ENCODE results near the gene GAR1.
"Not testable (repeated sequence)": the region's sequence is repeated elsewhere in the genome, so short reads cannot be mapped to it uniquely, and the experiment has no call there.

The GAR1 gene

GRCh38 chr4:109815151-109816081 lies at the start of gene GAR1:
TSS of gene GAR1 (plus strand) at chr4:109815762. CDS start at chr4:109816165, 403 bp downstream.
- in situ Hi-C loops (cut with MboI; ENCODE audit: low pct_unique_long_range_greater_than_20kb, low sequenced_read_pairs) = loop anchor here (10.0 kb wide), 1 partner anchor 391 kb away; no protein-coding TSS in a partner anchor
- peak; percentile 95 for DNase-seq

DNA sequence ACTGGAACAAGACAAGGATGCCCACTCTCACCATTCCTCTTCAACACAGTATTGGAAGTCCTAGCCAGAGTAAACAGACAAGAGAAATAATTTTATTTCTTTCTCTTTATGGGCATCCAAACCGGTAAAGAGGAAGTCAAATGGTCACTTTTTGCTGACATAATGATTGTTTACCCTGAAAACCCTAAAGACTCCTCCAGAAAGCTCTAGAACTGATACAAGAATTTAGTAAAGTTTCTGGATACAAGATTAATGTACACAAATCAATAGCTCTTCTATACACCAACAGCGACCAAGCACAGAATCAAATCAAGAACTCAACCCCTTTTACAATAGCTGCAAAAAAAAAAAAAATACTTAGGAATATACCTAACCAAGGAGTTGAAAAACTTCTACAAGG lies 33.5 kb upstream of the GAR1 start:
- DNase-seq; in situ Hi-C loops (cut with MboI; ENCODE audit: low pct_unique_long_range_greater_than_20kb, low sequenced_read_pairs): not testable (repeated sequence)

- in situ Hi-C loops (cut with MboI; ENCODE audit: low pct_unique_long_range_greater_than_20kb, low sequenced_read_pairs) = no loop called here
- DNase-seq = no peak
Observed at GRCh38 chr4:109786846-109787245, 28.7 kb upstream of the GAR1 start.

GRCh38 chr4:109787807-109788206 lies 27.8 kb upstream of the GAR1 start:
- no peak for DNase-seq
- in situ Hi-C loops (cut with MboI; ENCODE audit: low pct_unique_long_range_greater_than_20kb, low sequenced_read_pairs) = no loop called here

DNA sequence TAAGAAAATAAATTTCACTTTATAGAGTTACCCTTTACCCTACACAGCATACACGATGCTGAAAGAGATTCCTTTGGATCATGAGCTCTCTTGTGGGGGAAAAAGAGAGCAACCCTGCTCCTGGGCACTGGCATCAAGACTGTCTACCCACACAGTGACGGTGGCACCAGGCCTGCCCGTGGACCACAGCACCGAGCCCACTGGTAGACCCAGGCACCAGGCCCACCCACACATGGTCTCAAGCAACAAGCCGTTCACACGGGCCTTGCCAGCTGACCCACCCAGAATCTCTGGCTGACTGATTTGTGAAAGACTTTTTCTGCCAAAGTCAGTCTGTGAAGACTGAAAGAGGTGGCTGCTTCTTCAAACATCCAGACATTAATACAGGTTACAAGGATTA lies 20.5 kb upstream of the GAR1 start:
- DNase-seq = no peak
- in situ Hi-C loops (cut with MboI; ENCODE audit: low pct_unique_long_range_greater_than_20kb, low sequenced_read_pairs) = no loop called here

- no peak for DNase-seq
- in situ Hi-C loops (cut with MboI; ENCODE audit: low pct_unique_long_range_greater_than_20kb, low sequenced_read_pairs) = no loop called here
Observed at GRCh38 chr4:109798866-109799265, 16.7 kb upstream of the GAR1 start.

DNA sequence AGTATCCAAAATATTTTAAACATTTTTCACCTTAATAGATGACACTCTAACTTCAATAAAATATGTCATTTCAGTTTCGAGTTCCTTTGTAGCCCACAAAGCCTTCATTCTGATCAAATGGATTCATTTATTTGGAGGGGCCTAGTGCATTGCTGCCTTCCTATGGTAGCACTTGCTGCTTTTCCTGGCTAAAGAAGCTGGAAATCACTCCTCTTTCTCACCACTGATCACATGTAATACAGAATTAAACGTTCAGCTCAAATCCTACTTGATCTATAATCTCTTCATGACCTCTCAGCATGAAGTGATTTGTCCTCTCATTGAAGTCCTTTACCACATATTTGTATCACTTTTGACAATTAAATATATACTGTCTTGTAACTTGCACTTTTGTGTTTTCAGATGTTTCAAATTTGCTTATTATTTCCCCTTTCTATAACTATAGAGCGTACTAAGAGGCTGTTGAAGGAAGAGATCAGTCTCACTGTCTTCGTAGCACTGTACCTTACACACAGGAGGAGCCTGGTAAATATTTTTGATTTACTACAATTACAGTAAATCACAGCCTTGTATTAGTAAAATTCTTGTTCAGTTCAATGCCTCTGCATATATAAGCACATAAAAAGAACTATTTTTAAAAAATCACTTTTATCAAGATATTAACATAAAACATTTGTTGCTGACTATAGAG lies 14.3 kb upstream of the GAR1 start:
- DNase-seq = no peak
- in situ Hi-C loops (cut with MboI; ENCODE audit: low pct_unique_long_range_greater_than_20kb, low sequenced_read_pairs) = no loop called here

- in situ Hi-C loops (cut with MboI; ENCODE audit: low pct_unique_long_range_greater_than_20kb, low sequenced_read_pairs) = no loop called here
- no peak for DNase-seq
Observed at GRCh38 chr4:109801895-109802319, 13.7 kb upstream of the GAR1 start, which contains the start of gene CFI. TSS of gene CFI (minus strand) at chr4:109801999. CDS start at chr4:109801971, 28 bp downstream.

DNA sequence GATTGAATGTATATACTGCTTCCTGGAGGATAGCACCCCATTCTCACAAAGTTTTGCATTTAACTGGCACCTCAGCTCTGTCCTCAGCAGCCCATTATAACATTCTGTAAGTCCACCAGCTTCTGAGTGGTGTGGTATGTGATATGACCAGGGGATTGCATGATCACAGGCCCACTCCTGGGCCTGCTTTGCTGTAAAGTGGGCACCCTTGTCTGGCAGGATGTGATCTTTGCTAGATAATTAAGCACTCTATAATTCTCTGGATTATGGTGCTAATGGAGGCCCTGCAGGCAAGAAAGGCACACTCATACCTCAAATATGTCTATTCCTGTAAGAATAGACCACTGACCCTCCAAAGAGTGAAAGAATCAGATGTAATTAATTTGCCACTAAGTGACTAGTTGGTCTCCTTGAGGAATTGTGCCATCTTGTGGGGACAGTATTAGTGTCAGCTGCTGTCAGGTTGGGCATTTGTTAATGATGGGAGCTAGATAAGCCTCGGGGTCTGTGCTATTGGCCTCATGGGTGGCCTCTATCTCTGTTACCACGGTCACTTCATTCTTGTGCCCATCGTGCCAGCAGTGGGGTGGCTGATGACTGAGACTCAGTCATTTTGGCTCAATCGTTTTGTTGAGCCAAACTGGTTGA lies 11.5 kb upstream of the GAR1 start:
- in situ Hi-C loops (cut with MboI; ENCODE audit: low pct_unique_long_range_greater_than_20kb, low sequenced_read_pairs) = no loop called here
- DNase-seq = peak; percentile 52

DNA sequence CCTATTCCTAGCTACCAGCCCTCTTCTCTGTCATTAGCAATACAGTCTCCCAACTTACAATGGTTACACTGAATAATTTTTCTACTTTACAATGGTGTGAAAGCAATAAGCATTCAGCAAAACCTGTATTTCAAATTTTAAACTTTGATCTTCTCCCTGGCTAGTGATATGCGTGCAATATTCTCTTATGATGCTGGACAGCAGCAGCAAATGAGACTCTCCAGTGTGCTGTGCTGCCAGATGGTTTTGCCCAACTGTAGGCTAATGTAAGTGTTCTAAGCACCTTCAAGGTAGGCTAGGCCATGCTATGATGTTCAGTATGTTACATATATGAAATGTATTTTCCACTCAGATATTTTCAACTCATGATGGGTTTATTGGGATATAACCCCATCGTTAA lies 5.9 kb upstream of the GAR1 start:
- no peak for DNase-seq
- in situ Hi-C loops (cut with MboI; ENCODE audit: low pct_unique_long_range_greater_than_20kb, low sequenced_read_pairs) = loop anchor here (10.0 kb wide), 1 partner anchor 385 kb away; no protein-coding TSS in a partner anchor

- DNase-seq = no peak
- in situ Hi-C loops (cut with MboI; ENCODE audit: low pct_unique_long_range_greater_than_20kb, low sequenced_read_pairs) = loop anchor here (10.0 kb wide), 1 partner anchor 386 kb away; no protein-coding TSS in a partner anchor
Observed at GRCh38 chr4:109810552-109811387, 4.8 kb upstream of the GAR1 start.

GRCh38 chr4:109811707-109812106 lies 3.9 kb upstream of the GAR1 start:
- in situ Hi-C loops (cut with MboI; ENCODE audit: low pct_unique_long_range_greater_than_20kb, low sequenced_read_pairs) = loop anchor here (10.0 kb wide), 1 partner anchor 387 kb away; no protein-coding TSS in a partner anchor
- DNase-seq = no peak

DNA sequence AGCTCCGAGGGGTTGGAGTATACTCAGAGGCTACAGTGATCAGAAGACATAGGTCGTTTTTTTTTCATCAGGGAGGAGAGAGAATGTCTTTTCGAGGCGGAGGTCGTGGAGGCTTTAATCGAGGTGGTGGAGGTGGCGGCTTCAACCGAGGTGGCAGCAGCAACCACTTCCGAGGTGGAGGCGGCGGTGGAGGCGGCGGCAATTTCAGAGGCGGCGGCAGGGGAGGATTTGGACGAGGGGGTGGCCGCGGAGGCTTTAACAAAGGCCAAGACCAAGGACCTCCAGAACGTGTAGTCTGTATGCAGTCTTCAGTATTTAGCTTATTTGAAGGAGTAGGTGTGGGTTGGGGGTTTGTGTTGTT lies 500 bp downstream of the GAR1 start:
- in situ Hi-C loops (cut with MboI; ENCODE audit: low pct_unique_long_range_greater_than_20kb, low sequenced_read_pairs) = loop anchor here (10.0 kb wide), 1 partner anchor 391 kb away; no protein-coding TSS in a partner anchor
- no peak for DNase-seq

GRCh38 chr4:109816894-109817293 lies 1.3 kb downstream of the GAR1 start:
- DNase-seq = no peak
- in situ Hi-C loops (cut with MboI; ENCODE audit: low pct_unique_long_range_greater_than_20kb, low sequenced_read_pairs) = loop anchor here (10.0 kb wide), 1 partner anchor 392 kb away; no protein-coding TSS in a partner anchor

DNA sequence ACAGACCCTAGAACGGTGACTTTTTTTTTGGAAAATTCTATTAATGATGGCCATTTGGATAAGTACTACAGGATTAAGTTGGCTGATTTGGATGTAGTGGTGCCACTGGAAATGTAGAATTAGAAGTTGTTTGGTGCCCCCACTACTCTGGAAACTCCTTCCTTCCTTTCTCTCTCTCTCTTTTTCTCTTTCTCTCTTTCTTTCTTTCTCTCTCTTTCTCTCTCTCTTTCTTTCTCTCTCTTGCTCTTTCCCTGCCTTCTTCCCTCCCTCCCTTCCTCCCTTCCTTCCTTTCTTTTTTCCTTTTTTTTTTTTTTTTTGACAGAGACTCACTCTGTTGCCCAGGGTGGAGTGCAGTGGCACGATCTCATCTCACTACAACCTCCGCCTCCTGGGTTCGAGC lies 2.7 kb downstream of the GAR1 start:
- in situ Hi-C loops (cut with MboI; ENCODE audit: low pct_unique_long_range_greater_than_20kb, low sequenced_read_pairs) = loop anchor here (10.0 kb wide), 1 partner anchor 393 kb away; no protein-coding TSS in a partner anchor
- no peak for DNase-seq

GRCh38 chr4:109820563-109820962 lies 5.0 kb downstream of the GAR1 start:
- in situ Hi-C loops (cut with MboI; ENCODE audit: low pct_unique_long_range_greater_than_20kb, low sequenced_read_pairs) = no loop called here

DNA sequence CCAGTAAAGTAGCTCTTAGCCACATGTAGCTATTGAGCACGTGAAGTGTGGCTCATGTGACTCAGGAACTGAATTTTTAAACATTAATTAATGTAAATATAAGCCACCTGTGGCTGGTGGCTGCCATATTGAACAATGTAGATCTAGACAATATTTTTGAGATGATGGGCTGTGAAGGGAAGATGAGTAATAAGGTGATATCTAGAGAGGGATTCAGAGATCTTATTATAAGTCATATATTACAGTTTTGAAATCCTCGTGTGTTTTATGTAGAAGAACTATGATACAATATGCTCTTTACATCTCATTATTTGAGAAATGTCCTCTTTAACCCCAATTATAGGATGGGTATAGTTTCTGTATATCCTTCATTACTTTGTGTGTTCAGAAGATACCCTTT lies 5.6 kb downstream of the GAR1 start:
- DNase-seq = no peak
- in situ Hi-C loops (cut with MboI; ENCODE audit: low pct_unique_long_range_greater_than_20kb, low sequenced_read_pairs) = no loop called here

More at GRCh38 chr4:109820563-109820962, 5.0 kb downstream of the GAR1 start:
- DNase-seq = no peak

- in situ Hi-C loops (cut with MboI; ENCODE audit: low pct_unique_long_range_greater_than_20kb, low sequenced_read_pairs) = loop anchor here (25.0 kb wide), 1 partner anchor 136 kb away; no protein-coding TSS in a partner anchor
- DNase-seq = peak; percentile 38
Observed at GRCh38 chr4:109826719-109827118, 11.2 kb downstream of the GAR1 start.

Data from KBM-7 (cell line).